ENCODE results near the gene TMEM250. TPM values are rescaled to one million over a fixed set of nuclear protein-coding genes. Genes with fewer than 3 reads are reported as not detected.

Gene TMEM250
- total RNA-seq, 1 experiment from 2014 or later: 37.5 TPM

GRCh38 chr9:136135326-136136126, 16.9 kb upstream of the TMEM250 start:
- ChIA-PET RAD21 (ENCODE audit: low non-redundant PET in 1 of 2, low total read pairs in 2 of 2, uncharacterized antibody in 2 of 2, unreplicated experiment in 2 of 2) (no interaction called here), POLR2A (no interaction called here), CTCF (no interaction called here)
- no peaks in the 10 kb centered on the region for H3K9me3 ChIP-seq (ENCODE audit: control insufficient read depth in 1 of 2, insufficient read depth in 1 of 2, low read depth in 1 of 2, low read length in 2 of 2)
- H3K36me3 ChIP-seq (ENCODE audit: control insufficient read depth in 1 of 2, insufficient read depth in 2 of 2, low read length in 2 of 2): no peaks in the 10 kb centered on the region
- TF ChIP-seq CEBPB (IDR thresholded peaks at IDR 0.05; ENCODE audit: low read depth) (no peak), CTCF (IDR thresholded peaks at IDR 0.05 in 2 of 3, conservative IDR thresholded peaks at IDR 0.05 in 1 of 3; ENCODE audit: borderline replicate concordance in 1 of 3, insufficient read depth in 1 of 3, low read depth in 2 of 3, low read length in 2 of 3) (no peak), ZNF274 (IDR thresholded peaks at IDR 0.05; ENCODE audit: low read depth, low read length) (no peak)
- intact Hi-C loops (cut with micrococcal nuclease): loop anchor here (5.0 kb wide), 1 partner anchor 168 kb away; no protein-coding TSS in a partner anchor
- no peaks in the 10 kb centered on the region for H3K27me3 ChIP-seq (ENCODE audit: insufficient read depth, low read length)
- no peak overlapping the region for H3K4me3 ChIP-seq (replicated peaks in 1 of 2; ENCODE audit: low read depth in 1 of 2, low read length in 2 of 2)
- no TSS peak for BruUV-seq (replicated peaks)
- H3K79me2 ChIP-seq (ENCODE audit: insufficient read depth, low read length): no peaks in the 10 kb centered on the region
- no peaks in the 10 kb centered on the region for H4K20me1 ChIP-seq (ENCODE audit: insufficient read depth)
- no peak overlapping the region for H2AFZ ChIP-seq (ENCODE audit: low read depth, low read length, poor library complexity, severe bottlenecking)
- no peak for ATAC-seq
- H3K9me2 ChIP-seq (ENCODE audit: insufficient read depth): no peaks in the 10 kb centered on the region
- peaks cover 6 to 34% of the 10 kb centered on the region in 2 experiments; a peak in 3 of 4 replicates for H3K4me1 ChIP-seq (ENCODE audit: control insufficient read depth in 1 of 2, insufficient read depth in 2 of 2, low read length in 2 of 2)
- no peak overlapping the region for H3K9ac ChIP-seq (ENCODE audit: low read length)
- no peak for DNase-seq (ENCODE audit: low read depth, low spot score)
- H3K27ac ChIP-seq (ENCODE audit: low read depth, low read length): no peak overlapping the region
- no peak overlapping the region for H3K4me2 ChIP-seq (ENCODE audit: low read length)

GRCh38 chr9:136133959-136134484, 15.3 kb upstream of the TMEM250 start:
- ChIA-PET RAD21 (ENCODE audit: low non-redundant PET in 1 of 2, low total read pairs in 2 of 2, uncharacterized antibody in 2 of 2, unreplicated experiment in 2 of 2) (no interaction called here), POLR2A (no interaction called here), CTCF (no interaction called here)
- Histone ChIP-seq H2AFZ (ENCODE audit: low read depth, low read length, poor library complexity, severe bottlenecking) (no peak overlapping the region), H3K9ac (ENCODE audit: low read length) (no peak overlapping the region), H3K4me3 (replicated peaks in 1 of 2; ENCODE audit: low read depth in 1 of 2, low read length in 2 of 2) (no peak overlapping the region), H3K4me2 (ENCODE audit: low read length) (no peak overlapping the region; the same call in 1 of the 2 replicates), H3K4me1 (ENCODE audit: control insufficient read depth in 1 of 2, insufficient read depth in 2 of 2, low read length in 2 of 2) (peaks cover 6 to 34% of the 10 kb centered on the region in 2 experiments; a peak in 3 of 4 replicates), H3K27ac (ENCODE audit: low read depth, low read length) (no peak overlapping the region), H3K79me2 (ENCODE audit: insufficient read depth, low read length) (no peaks in the 10 kb centered on the region), H3K9me3 (ENCODE audit: control insufficient read depth in 1 of 2, insufficient read depth in 1 of 2, low read depth in 1 of 2, low read length in 2 of 2) (no peaks in the 10 kb centered on the region), H3K9me2 (ENCODE audit: insufficient read depth) (no peaks in the 10 kb centered on the region), H4K20me1 (ENCODE audit: insufficient read depth) (no peaks in the 10 kb centered on the region), H3K36me3 (ENCODE audit: control insufficient read depth in 1 of 2, insufficient read depth in 2 of 2, low read length in 2 of 2) (no peaks in the 10 kb centered on the region), H3K27me3 (ENCODE audit: insufficient read depth, low read length) (no peaks in the 10 kb centered on the region)
- no TSS peak for BruUV-seq (replicated peaks)
- ATAC-seq (no peak), DNase-seq (ENCODE audit: low read depth, low spot score) (no peak)
- intact Hi-C loops (cut with micrococcal nuclease): loop anchor here (2.0 kb wide), 1 partner anchor 149 kb away; no protein-coding TSS in a partner anchor
- TF ChIP-seq CTCF (IDR thresholded peaks at IDR 0.05 in 2 of 3, conservative IDR thresholded peaks at IDR 0.05 in 1 of 3; ENCODE audit: borderline replicate concordance in 1 of 3, insufficient read depth in 1 of 3, low read depth in 2 of 3, low read length in 2 of 3) (no peak), ZFX (IDR thresholded peaks at IDR 0.05) (no peak), SRF (IDR thresholded peaks at IDR 0.05; ENCODE audit: low read depth) (no peak), ZNF274 (IDR thresholded peaks at IDR 0.05; ENCODE audit: low read depth, low read length) (no peak), FOSL1 (IDR thresholded peaks at IDR 0.05; ENCODE audit: low read depth) (no peak), EZH2 (IDR thresholded peaks at IDR 0.05) (no peak), CBX3 (IDR thresholded peaks at IDR 0.05; ENCODE audit: low read depth) (no peak), REST (IDR thresholded peaks at IDR 0.05; ENCODE audit: low read depth) (no peak)
